Fibroblast of mammary gland (primary cell): ENCODE results near the gene SYT10.
"Not testable (repeated sequence)": the region's sequence is repeated elsewhere in the genome, so short reads cannot be mapped to it uniquely, and the experiment has no call there.

Source experiments
- DNase-seq: peaks from one replicate; pipeline ENCODE4 v3.0.0-alpha.2; 2010; ENCODE audit warnings: low read depth
- H3K4me3 ChIP-seq: 2 replicates; pipeline ENCODE4 v1.5.1; 2011; ENCODE audit warnings: low read depth, mild to moderate bottlenecking, low read length, moderate library complexity; ENCODE audit not compliant: control insufficient read depth
- CTCF ChIP-seq: conservative IDR thresholded peaks from 2 replicates; pipeline ENCODE4 v1.5.1; 2011; ENCODE audit warnings: low read depth, low read length, inconsistent platforms; ENCODE audit not compliant: control insufficient read depth, insufficient read depth

The SYT10 gene

GRCh38 chr12:33376153-33376552, 63.5 kb downstream of the SYT10 start:
- TF ChIP-seq CTCF = no peak
- H3K4me3 ChIP-seq = no peak overlapping the region
- no peak for DNase-seq

GRCh38 chr12:33370318-33370717, 69.3 kb downstream of the SYT10 start:
- H3K4me3 ChIP-seq = no peak overlapping the region
- TF ChIP-seq CTCF = no peak
- DNase-seq = no peak

GRCh38 chr12:33357181-33357580, 82.4 kb downstream of the SYT10 start:
- no peak overlapping the region for H3K4me3 ChIP-seq
- no peak for TF ChIP-seq CTCF
- no peak for DNase-seq

- no peak for DNase-seq
- no peak for TF ChIP-seq CTCF
Observed at GRCh38 chr12:33349791-33350190, 89.8 kb downstream of the SYT10 start.

GRCh38 chr12:33331961-33332398, 107.6 kb downstream of the SYT10 start:
- not testable (repeated sequence) for H3K4me3 ChIP-seq, DNase-seq

More at GRCh38 chr12:33349791-33350190, 89.8 kb downstream of the SYT10 start:
- H3K4me3 ChIP-seq = no peak overlapping the region

GRCh38 chr12:33330940-33331339, 108.7 kb downstream of the SYT10 start:
- no peak for DNase-seq
- no peak overlapping the region for H3K4me3 ChIP-seq
- no peak for TF ChIP-seq CTCF
